Adrenal gland (tissue), 19 donors: ENCODE data around the gene KIAA1328. TPM values are rescaled to one million over a fixed set of nuclear protein-coding genes. Genes with fewer than 3 reads are reported as not detected.
A peak's percentile ranks its signal among the peaks of the same experiment; 100 is the strongest.

Source experiments
- DNase-seq, 7 donors: peaks; one replicate each; pipeline ENCODE4 v3.0.0-alpha.2; 2019 to 2020
- H3K27ac ChIP-seq, 5 donors: fragments of 200-600 bp; sonication (generic) in 4 of 5; 1 replicate in 3 of 5; 2 replicates in 2 of 5; pipeline versions ENCODE4 v1.5.1 to v1.8.0; 2016 to 2020; ENCODE audit warnings: mild to moderate bottlenecking in 1 of 5
- H3K27me3 ChIP-seq: fragments of 200-600 bp; 2 replicates; pipeline ENCODE4 v1.8.0; 2021
- H3K36me3 ChIP-seq, 2 donors: fragments of 200-600 bp; replicated peaks in 1 of 2; 1 replicate in 1 of 2; 2 replicates in 1 of 2; pipeline versions ENCODE4 v1.5.1 to v1.8.0; 2018 to 2022
- H3K4me1 ChIP-seq, 2 donors: fragments of 200-600 bp; replicated peaks in 1 of 2; 1 replicate in 1 of 2; 2 replicates in 1 of 2; pipeline versions ENCODE4 v1.5.1 to v1.8.0; 2018 to 2021
- H3K4me3 ChIP-seq, 4 donors: fragments of 200-600 bp; sonication (generic) in 3 of 4; one replicate each; pipeline ENCODE4 v1.5.1; 2016 to 2018
- H3K9me3 ChIP-seq, 3 donors: fragments of 200-600 bp; sonication (generic) in 1 of 3; replicated peaks in 1 of 3; 1 replicate in 2 of 3; 2 replicates in 1 of 3; pipeline versions ENCODE4 v1.5.1 to v1.8.0; 2016 to 2021
- POLR2A ChIP-seq, 2 donors: fragments of 450-650 bp; IDR thresholded peaks; one replicate each; pipeline ENCODE4 v1.6.1; 2017; ENCODE audit warnings: antibody characterized with exemption in 2 of 2, mild to moderate bottlenecking in 2 of 2, moderate library complexity in 1 of 2
- WGBS, 4 donors: extraction: QIAGEN DNeasy Blood & Tissue Kit in 2 of 4; methylation state at CpG; one replicate each; pipeline versions ENCODE4 v1.1.5 to v1.1.7; 2013 to 2017; 5-methylcytosine and 5-hydroxymethylcytosine counted together
- intact Hi-C, 2 donors: fragments of 100-400 bp; cut with DNase I; formaldehyde crosslinking; loops; one replicate each; pipeline versions ENCODE4 v1.14.1 to v1.15.0; 2022 to 2023
- long read RNA-seq, 10 donors: library from polyadenylated mRNA in 3 of 10; unstranded in 2 of 10; stranded (forward) in 1 of 10; transcript quantifications; one replicate each; pipeline ENCODE4 v2.0.0 and lab custom pipeline, GENCODE V29; 2021 to 2026
- polyA plus RNA-seq, 3 donors: library from polyadenylated mRNA; stranded (reverse); fragments of 200-250 nt in 2 of 3; fragments of 350-450 nt in 1 of 3; fragmentation: Illumina TruSeq in 1 of 3; extraction: RNeasy Lipid Tissue Mini Kit (QIAGEN cat#74804) in 1 of 3; gene quantifications; one replicate each; pipeline ENCODE4 v1.2.3, GENCODE V29; 2013 to 2014
- total RNA-seq, 9 donors: library from RNA; depleted of rRNA in 4 of 9; stranded (reverse); fragments of >200 nt in 4 of 9; fragments of 120-200 nt in 1 of 9; fragmentation: NEBNext Ultra II Directional in 1 of 9; extraction: Animal tissue kit (Norgen Biotek cat#: 25700) in 1 of 9; gene quantifications; one replicate each; pipeline versions ENCODE4 v1.1.0 to v1.2.4, GENCODE V29; 2013 to 2023
- TF ChIP-seq, protein P1 (sequence below), 6 experiments: fragments of 450-650 bp in 4 of 6; fragments of 200-600 bp in 2 of 6; sonication (generic) in 1 of 6; IDR thresholded peaks; 1 replicate in 5 of 6; 2 replicates in 1 of 6; pipeline versions ENCODE4 v1.5.1 to v1.8.0; 2016 to 2021; ENCODE audit warnings: antibody characterized with exemption in 6 of 6, mild to moderate bottlenecking in 2 of 6, moderate library complexity in 1 of 6
- donor health status: healthy with polysubstance abuse.
- donor health status: Bipolar disorder and iron deficiency.
- donor health status: DM: yes; HTN: yes; CAD: no.
- donor health status: DM: no; HTN: no; CAD: no.
- donor health status: DM: no; HTN: no; CAD: no.
- donor health status: DM: yes; HTN: yes; CAD: no.

Gene KIAA1328
- total RNA-seq (10 to 100 TPM in 4 of 9 donors, 1 to 10 TPM in 5; 5.3 to 20.5 (median 8.1) TPM), polyA plus RNA-seq (1 to 10 TPM; 2.5 to 4.5 (median 4.4) TPM)
- long read RNA-seq, donor 1, partial matches to known transcripts, result 0 of 3 reads
- long read RNA-seq, donor 1, other reads (novel, unspliced or antisense), result 0 of 3 reads
- long read RNA-seq, donor 2, partial matches to known transcripts, result 0 of 2 reads
- long read RNA-seq, donor 2, other reads (novel, unspliced or antisense), result 0 of 2 reads
- long read RNA-seq, donor 3, result 0 reads
- long read RNA-seq, donor 4, partial matches to known transcripts, result 0 of 1 reads
- long read RNA-seq, donor 4, other reads (novel, unspliced or antisense), result 1 of 1 reads
- long read RNA-seq, donor 5, partial matches to known transcripts, result 0 of 3 reads
- long read RNA-seq, donor 5, other reads (novel, unspliced or antisense), result 2 of 3 reads
- long read RNA-seq, donor 6, partial matches to known transcripts, result 1 of 1 reads
- long read RNA-seq, donor 6, other reads (novel, unspliced or antisense), result 0 of 1 reads
- long read RNA-seq, donor 7, partial matches to known transcripts, result 0 of 1 reads
- long read RNA-seq, donor 7, other reads (novel, unspliced or antisense), result 0 of 1 reads
- long read RNA-seq, donor 8, result 0 reads
- long read RNA-seq, donor 9, result 0 reads
- long read RNA-seq, donor 10, partial matches to known transcripts, result 0 of 1 reads
- long read RNA-seq, donor 10, other reads (novel, unspliced or antisense), result 0 of 1 reads

DNA sequence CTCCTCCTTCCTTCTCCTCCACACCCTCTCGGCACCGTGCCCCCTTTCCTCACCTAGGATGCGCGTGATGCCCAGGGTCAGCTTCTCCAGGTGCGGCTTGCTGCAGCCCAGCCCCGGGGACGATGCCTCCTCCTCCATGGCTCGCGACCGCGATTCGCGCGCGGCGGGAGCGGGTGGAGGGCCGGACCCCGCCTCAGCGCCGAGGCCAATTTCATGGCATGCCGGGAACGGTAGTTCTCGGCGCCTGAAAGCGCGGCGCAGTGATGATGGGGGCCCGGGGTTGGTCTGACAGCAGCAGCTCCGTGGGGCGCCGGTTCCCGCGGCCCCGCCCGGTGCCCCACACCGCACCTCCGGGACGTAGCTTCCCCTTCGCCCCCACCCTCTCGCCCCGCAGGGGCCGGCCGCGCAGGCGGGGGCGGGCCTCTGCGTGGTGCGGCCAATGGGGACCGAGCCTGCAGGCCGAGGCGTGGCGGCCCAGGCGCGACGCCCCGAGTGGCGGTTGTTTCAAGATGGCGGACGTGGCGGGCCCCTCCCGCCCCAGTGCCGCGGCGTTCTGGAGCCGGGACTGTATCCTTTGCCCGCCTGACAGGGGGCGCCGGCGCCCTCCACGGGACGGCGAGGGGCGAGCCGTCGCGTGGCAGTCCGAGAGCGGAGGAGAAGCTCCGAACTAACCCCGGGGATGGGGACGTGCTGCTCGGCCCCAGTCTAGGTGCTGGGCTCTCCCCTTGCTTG is at the start of gene KIAA1328, which contains the start of gene TPGS2:
KIAA1328 (plus strand) TSS at position 498 of the 732 bp plus-strand sequence; CDS start at position 510, 12 bp downstream.
TPGS2 (minus strand) TSS at position 373 of the 732 bp plus-strand sequence; CDS start at position 138, 235 bp downstream.
- peak; percentile 84 to 91 (median 88) for DNase-seq
- H3K9me3 ChIP-seq, result no peaks in the 10 kb centered on the region
- H3K27ac ChIP-seq, result peak within 1 kb of the TSS in 4 of 5 donors; percentile 30 to 85 (median 77)
- H3K4me1 ChIP-seq, result peaks cover 0 to 19% of the 10 kb centered on the region in 2 donors
- H3K36me3 ChIP-seq, result no peaks in the 10 kb centered on the region
- TF ChIP-seq POLR2A (IDR thresholded peaks at IDR 0.05), result peak; percentile 48 to 53
- TF ChIP-seq, protein P1, sequence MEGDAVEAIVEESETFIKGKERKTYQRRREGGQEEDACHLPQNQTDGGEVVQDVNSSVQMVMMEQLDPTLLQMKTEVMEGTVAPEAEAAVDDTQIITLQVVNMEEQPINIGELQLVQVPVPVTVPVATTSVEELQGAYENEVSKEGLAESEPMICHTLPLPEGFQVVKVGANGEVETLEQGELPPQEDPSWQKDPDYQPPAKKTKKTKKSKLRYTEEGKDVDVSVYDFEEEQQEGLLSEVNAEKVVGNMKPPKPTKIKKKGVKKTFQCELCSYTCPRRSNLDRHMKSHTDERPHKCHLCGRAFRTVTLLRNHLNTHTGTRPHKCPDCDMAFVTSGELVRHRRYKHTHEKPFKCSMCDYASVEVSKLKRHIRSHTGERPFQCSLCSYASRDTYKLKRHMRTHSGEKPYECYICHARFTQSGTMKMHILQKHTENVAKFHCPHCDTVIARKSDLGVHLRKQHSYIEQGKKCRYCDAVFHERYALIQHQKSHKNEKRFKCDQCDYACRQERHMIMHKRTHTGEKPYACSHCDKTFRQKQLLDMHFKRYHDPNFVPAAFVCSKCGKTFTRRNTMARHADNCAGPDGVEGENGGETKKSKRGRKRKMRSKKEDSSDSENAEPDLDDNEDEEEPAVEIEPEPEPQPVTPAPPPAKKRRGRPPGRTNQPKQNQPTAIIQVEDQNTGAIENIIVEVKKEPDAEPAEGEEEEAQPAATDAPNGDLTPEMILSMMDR (IDR thresholded peaks at IDR 0.05), result peak in 4 of 6 experiments; percentile 28 to 39 (median 36)
- H3K27me3 ChIP-seq, result no peaks in the 10 kb centered on the region
- 0 to 1% (median 1%) methylated on average over 38 to 83 of the region's 83 CpGs for WGBS, 4 donors
- peak within 1 kb of the TSS; percentile 81 to 87 (median 86) for H3K4me3 ChIP-seq
- intact Hi-C loops, result no loop called here

DNA sequence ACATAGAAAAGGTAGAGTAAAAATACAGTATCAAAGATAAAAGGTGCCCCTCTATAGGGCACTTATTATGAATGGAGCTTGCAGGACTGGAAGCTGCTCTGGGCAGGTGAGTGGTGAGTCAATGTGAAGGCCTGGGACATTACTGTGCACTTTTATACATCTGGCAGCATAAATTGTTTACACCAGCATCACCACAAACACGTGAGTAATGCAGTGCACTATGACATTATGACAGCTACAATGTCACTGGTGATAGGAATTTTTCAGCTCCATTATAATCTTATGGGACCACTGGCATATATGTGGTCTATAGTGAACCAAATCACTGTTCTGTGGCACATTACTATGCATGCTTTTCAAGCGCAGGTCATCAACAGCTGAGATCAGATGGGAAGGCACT is 48.2 kb upstream of the KIAA1328 start:
- TF ChIP-seq, protein P1 (IDR thresholded peaks at IDR 0.05), result no peak
- TF ChIP-seq POLR2A (IDR thresholded peaks at IDR 0.05), result no peak
- intact Hi-C loops, result no loop called here
- WGBS, 4 donors, result 73 to 94% (median 89%) methylated on average over 2 of the region's 2 CpGs
- Histone ChIP-seq H3K4me3 (no peak overlapping the region), H3K27me3 (no peaks in the 10 kb centered on the region), H3K9me3 (no peaks in the 10 kb centered on the region), H3K4me1 (no peaks in the 10 kb centered on the region), H3K36me3 (peaks cover 0 to 17% of the 10 kb centered on the region in 2 donors), H3K27ac (no peak overlapping the region)
- no peak for DNase-seq

DNA sequence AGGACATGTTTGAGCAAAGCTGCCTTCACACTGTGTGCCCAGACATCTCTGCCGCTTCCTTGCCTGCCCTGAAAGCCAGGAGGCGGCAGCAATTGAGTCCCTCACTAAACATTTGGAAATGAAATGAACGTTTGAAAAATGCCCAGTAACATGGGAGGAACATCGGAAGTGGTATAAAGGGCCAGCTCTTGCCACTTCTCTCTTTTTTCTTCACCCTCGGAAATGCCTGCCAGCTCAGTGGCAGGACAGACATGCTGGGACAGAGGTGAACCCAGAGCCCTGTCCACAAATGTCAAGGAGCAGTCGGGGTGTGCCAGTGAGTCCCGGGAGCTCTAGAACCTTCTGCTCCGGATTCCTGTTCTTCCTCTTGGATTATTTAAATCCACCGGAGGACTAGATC is 46.2 kb upstream of the KIAA1328 start:
- H3K9me3 ChIP-seq, result no peaks in the 10 kb centered on the region

More for the DNA sequence above, 46.2 kb upstream of the KIAA1328 start:
- no peak overlapping the region for H3K27ac ChIP-seq
- TF ChIP-seq, protein P1 (IDR thresholded peaks at IDR 0.05), result no peak
- no peak for TF ChIP-seq POLR2A (IDR thresholded peaks at IDR 0.05)
- H3K27me3 ChIP-seq, result no peaks in the 10 kb centered on the region
- WGBS, 4 donors, result 87 to 95% (median 88%) methylated on average over 9 of the region's 9 CpGs
- no peak overlapping the region for H3K4me3 ChIP-seq
- H3K4me1 ChIP-seq, result no peaks in the 10 kb centered on the region
- intact Hi-C loops, result no loop called here
- H3K36me3 ChIP-seq, result peaks cover 0 to 17% of the 10 kb centered on the region in 2 donors
- no peak for DNase-seq
